ENCODE data around the gene TTLL5. TPM values are rescaled to one million over a fixed set of nuclear protein-coding genes. Genes with fewer than 3 reads are reported as not detected.

Gene TTLL5
- total RNA-seq, 1 experiment from 2014 or later: 35.7 TPM

GRCh38 chr14:75675265-75675960 lies 14.4 kb downstream of the TTLL5 start:
- H4K5ac ChIP-seq (ENCODE audit: insufficient read length, low read depth, low read length): no peak overlapping the region
- H3K79me2 ChIP-seq (ENCODE audit: insufficient read depth, low read length): no peaks in the 10 kb centered on the region
- no peak overlapping the region for H2BK20ac ChIP-seq (ENCODE audit: low read depth, low read length, poor library complexity, severe bottlenecking)
- H3K4me3 Mint-ChIP-seq: no peak overlapping the region
- H3K27ac Mint-ChIP-seq: no peak overlapping the region; a peak in 2 of 7 replicates
- no peak overlapping the region for H2AK5ac ChIP-seq (ENCODE audit: insufficient read length, low read length)
- no peak overlapping the region for H3K56ac ChIP-seq (ENCODE audit: insufficient read length, low read depth, low read length)
- H3K14ac ChIP-seq (ENCODE audit: insufficient read depth, low read length): no peak overlapping the region
- H3K27me3 Mint-ChIP-seq (ENCODE audit: low read depth): no peaks in the 10 kb centered on the region
- no peak overlapping the region for H2BK5ac ChIP-seq (ENCODE audit: insufficient read length, low read length)
- H3K4me1 Mint-ChIP-seq: no peaks in the 10 kb centered on the region
- H4K20me1 ChIP-seq (ENCODE audit: control insufficient read depth, insufficient read depth, insufficient read length): no peaks in the 10 kb centered on the region
- no peak overlapping the region for H2BK12ac ChIP-seq (ENCODE audit: insufficient read length, low read depth, low read length)
- no peak overlapping the region for H3K18ac ChIP-seq (ENCODE audit: insufficient read length, low read depth, low read length)
- H3K23me2 ChIP-seq (ENCODE audit: insufficient read length, low read depth, low read length, poor library complexity, severe bottlenecking): no peaks in the 10 kb centered on the region
- no peak overlapping the region for H3K4me2 ChIP-seq (ENCODE audit: insufficient read depth, insufficient read length, low read length)
- H3K23ac ChIP-seq (ENCODE audit: insufficient read length, low read depth, low read length): no peak overlapping the region
- no peak overlapping the region for H3K27ac ChIP-seq (ENCODE audit: insufficient read length, low read depth, low read length)
- H4K91ac ChIP-seq (ENCODE audit: insufficient read length, low read depth, low read length): no peak overlapping the region
- H3K4me1 ChIP-seq (ENCODE audit: insufficient read depth, low read length): no peaks in the 10 kb centered on the region
- no peak overlapping the region for H3K4ac ChIP-seq (ENCODE audit: low read depth, low read length)
- peak; percentile 61 for TF ChIP-seq CTCF (conservative IDR thresholded peaks at IDR 0.05)
- no CpG with 5 or more reads among the region's 2 CpGs for WGBS (ENCODE audit: extremely low coverage, insufficient read length, low lambda C conversion rate)
- H3K9ac ChIP-seq (ENCODE audit: extremely low read depth, insufficient read length, low read length): no peak overlapping the region
- H3K79me1 ChIP-seq (ENCODE audit: insufficient read depth, low read depth, low read length, poor library complexity, severe bottlenecking): no peaks in the 10 kb centered on the region
- H3K36me3 Mint-ChIP-seq (ENCODE audit: insufficient read depth in 1 of 3, low read depth in 3 of 3): peaks cover under 1 to 21% (median 16%) of the 10 kb centered on the region in 3 experiments; a peak in 6 of 7 replicates
- no peak overlapping the region for H4K8ac ChIP-seq (replicated peaks; ENCODE audit: insufficient read length, low read depth, low read length)
- no peaks in the 10 kb centered on the region for H3K27me3 ChIP-seq (ENCODE audit: insufficient read depth, low read length)
- DNase-seq: no peak
- H2BK15ac ChIP-seq (ENCODE audit: low read depth, low read length): no peak overlapping the region
- no peak overlapping the region for H2BK120ac ChIP-seq (ENCODE audit: low read depth, low read length, poor library complexity, severe bottlenecking)
- H3K9me3 ChIP-seq (ENCODE audit: control insufficient read depth, low read depth, low read length): no peaks in the 10 kb centered on the region
- H2AFZ ChIP-seq (ENCODE audit: low read length): no peak overlapping the region
- H3T11ph ChIP-seq (ENCODE audit: low read length): no peak overlapping the region
- H3K9me3 Mint-ChIP-seq: no peaks in the 10 kb centered on the region
